ENCODE data around the gene PTGFRN. TPM values are rescaled to one million over a fixed set of nuclear protein-coding genes. Genes with fewer than 3 reads are reported as not detected.

The PTGFRN gene
- total and polyA plus RNA-seq, 4 donors, result 5.4 to 12.6 (median 7.2) TPM

GRCh38 chr1:116997066-116997465, 87.3 kb downstream of the PTGFRN start:
- Histone ChIP-seq H3K27ac (ENCODE audit: low read depth in 1 of 2, low read length in 2 of 2) (no peak overlapping the region), H3K9me3 (ENCODE audit: control insufficient read depth in 4 of 4, low read length in 3 of 4) (no peaks in the 10 kb centered on the region), H3K9ac (ENCODE audit: low read depth in 1 of 2, low read length in 2 of 2) (no peak overlapping the region), H3K4me3 (ENCODE audit: low read depth in 1 of 3, low read length in 3 of 3) (no peak overlapping the region), H3K4me1 (ENCODE audit: control insufficient read depth in 4 of 4, insufficient read depth in 4 of 4, low read length in 3 of 4) (no peaks in the 10 kb centered on the region), H3K27me3 (ENCODE audit: control insufficient read depth in 4 of 4, insufficient read depth in 4 of 4, low read length in 3 of 4) (no peaks in the 10 kb centered on the region), H3K36me3 (ENCODE audit: control insufficient read depth in 4 of 4, insufficient read depth in 3 of 4, low read depth in 1 of 4, low read length in 3 of 4) (no peaks in the 10 kb centered on the region)
- DNase-seq (ENCODE audit: low spot score), result no peak
- WGBS, result 90% methylated on average over 1 of the region's 1 CpG
- TF ChIP-seq HNF4A (conservative IDR thresholded peaks at IDR 0.05) (no peak), FOXA1 (IDR thresholded peaks at IDR 0.05) (no peak), GABPA (IDR thresholded peaks at IDR 0.05 in 1 of 2, conservative IDR thresholded peaks at IDR 0.05 in 1 of 2) (no peak), RAD21 (IDR thresholded peaks at IDR 0.05) (no peak), JUND (IDR thresholded peaks at IDR 0.05) (no peak), FOXA2 (IDR thresholded peaks at IDR 0.05) (no peak), TAF1 (conservative IDR thresholded peaks at IDR 0.05) (no peak), REST (IDR thresholded peaks at IDR 0.05) (no peak), HNF4G (IDR thresholded peaks at IDR 0.05) (no peak), EGR1 (IDR thresholded peaks at IDR 0.05; ENCODE audit: low read depth in 2 of 2) (no peak), YY1 (IDR thresholded peaks at IDR 0.05) (no peak), NR2F2 (IDR thresholded peaks at IDR 0.05) (no peak), RXRA (IDR thresholded peaks at IDR 0.05) (no peak), SP1 (IDR thresholded peaks at IDR 0.05) (no peak)
- TF ChIP-seq, protein P1, sequence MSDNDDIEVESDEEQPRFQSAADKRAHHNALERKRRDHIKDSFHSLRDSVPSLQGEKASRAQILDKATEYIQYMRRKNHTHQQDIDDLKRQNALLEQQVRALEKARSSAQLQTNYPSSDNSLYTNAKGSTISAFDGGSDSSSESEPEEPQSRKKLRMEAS (IDR thresholded peaks at IDR 0.05), result no peak
- TF ChIP-seq, protein P2, sequence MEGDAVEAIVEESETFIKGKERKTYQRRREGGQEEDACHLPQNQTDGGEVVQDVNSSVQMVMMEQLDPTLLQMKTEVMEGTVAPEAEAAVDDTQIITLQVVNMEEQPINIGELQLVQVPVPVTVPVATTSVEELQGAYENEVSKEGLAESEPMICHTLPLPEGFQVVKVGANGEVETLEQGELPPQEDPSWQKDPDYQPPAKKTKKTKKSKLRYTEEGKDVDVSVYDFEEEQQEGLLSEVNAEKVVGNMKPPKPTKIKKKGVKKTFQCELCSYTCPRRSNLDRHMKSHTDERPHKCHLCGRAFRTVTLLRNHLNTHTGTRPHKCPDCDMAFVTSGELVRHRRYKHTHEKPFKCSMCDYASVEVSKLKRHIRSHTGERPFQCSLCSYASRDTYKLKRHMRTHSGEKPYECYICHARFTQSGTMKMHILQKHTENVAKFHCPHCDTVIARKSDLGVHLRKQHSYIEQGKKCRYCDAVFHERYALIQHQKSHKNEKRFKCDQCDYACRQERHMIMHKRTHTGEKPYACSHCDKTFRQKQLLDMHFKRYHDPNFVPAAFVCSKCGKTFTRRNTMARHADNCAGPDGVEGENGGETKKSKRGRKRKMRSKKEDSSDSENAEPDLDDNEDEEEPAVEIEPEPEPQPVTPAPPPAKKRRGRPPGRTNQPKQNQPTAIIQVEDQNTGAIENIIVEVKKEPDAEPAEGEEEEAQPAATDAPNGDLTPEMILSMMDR (IDR thresholded peaks at IDR 0.05; ENCODE audit: low read depth, low read length, missing input control), result no peak
- TF ChIP-seq, protein P3, sequence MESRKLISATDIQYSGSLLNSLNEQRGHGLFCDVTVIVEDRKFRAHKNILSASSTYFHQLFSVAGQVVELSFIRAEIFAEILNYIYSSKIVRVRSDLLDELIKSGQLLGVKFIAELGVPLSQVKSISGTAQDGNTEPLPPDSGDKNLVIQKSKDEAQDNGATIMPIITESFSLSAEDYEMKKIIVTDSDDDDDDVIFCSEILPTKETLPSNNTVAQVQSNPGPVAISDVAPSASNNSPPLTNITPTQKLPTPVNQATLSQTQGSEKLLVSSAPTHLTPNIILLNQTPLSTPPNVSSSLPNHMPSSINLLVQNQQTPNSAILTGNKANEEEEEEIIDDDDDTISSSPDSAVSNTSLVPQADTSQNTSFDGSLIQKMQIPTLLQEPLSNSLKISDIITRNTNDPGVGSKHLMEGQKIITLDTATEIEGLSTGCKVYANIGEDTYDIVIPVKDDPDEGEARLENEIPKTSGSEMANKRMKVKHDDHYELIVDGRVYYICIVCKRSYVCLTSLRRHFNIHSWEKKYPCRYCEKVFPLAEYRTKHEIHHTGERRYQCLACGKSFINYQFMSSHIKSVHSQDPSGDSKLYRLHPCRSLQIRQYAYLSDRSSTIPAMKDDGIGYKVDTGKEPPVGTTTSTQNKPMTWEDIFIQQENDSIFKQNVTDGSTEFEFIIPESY (IDR thresholded peaks at IDR 0.05), result no peak

DNA sequence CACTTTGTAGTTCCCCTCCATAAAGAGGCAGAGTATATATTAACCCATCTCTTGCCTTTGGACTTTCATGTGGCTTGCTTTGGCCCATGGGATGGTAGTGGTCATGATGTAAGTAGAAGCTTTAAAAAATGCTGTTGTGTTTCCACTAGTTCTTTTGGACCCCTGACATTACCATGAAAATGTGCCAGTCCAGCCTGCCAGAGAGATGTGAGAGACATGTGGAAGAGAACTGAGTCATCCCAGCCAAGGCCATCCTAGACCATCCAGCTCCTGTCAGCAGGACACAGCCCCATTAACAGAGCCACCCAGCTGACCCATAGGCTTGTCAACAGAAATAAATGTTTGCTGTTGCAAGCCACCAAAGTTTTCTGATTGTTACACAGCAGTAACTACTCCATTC, 87.9 kb downstream of the PTGFRN start:
- Histone ChIP-seq H3K36me3 (ENCODE audit: control insufficient read depth in 4 of 4, insufficient read depth in 3 of 4, low read depth in 1 of 4, low read length in 3 of 4) (no peaks in the 10 kb centered on the region), H3K9me3 (ENCODE audit: control insufficient read depth in 4 of 4, low read length in 3 of 4) (no peaks in the 10 kb centered on the region), H3K27me3 (ENCODE audit: control insufficient read depth in 4 of 4, insufficient read depth in 4 of 4, low read length in 3 of 4) (no peaks in the 10 kb centered on the region), H3K4me3 (ENCODE audit: low read depth in 1 of 3, low read length in 3 of 3) (no peak overlapping the region), H3K9ac (ENCODE audit: low read depth in 1 of 2, low read length in 2 of 2) (no peak overlapping the region), H3K27ac (ENCODE audit: low read depth in 1 of 2, low read length in 2 of 2) (no peak overlapping the region), H3K4me1 (ENCODE audit: control insufficient read depth in 4 of 4, insufficient read depth in 4 of 4, low read length in 3 of 4) (no peaks in the 10 kb centered on the region)
- DNase-seq (ENCODE audit: low spot score), result no peak
- TF ChIP-seq FOXA1 (IDR thresholded peaks at IDR 0.05), result no peak
- TF ChIP-seq REST (IDR thresholded peaks at IDR 0.05), result no peak
- no peak for TF ChIP-seq HNF4A (conservative IDR thresholded peaks at IDR 0.05)
- TF ChIP-seq, protein P1 (IDR thresholded peaks at IDR 0.05), result no peak
- TF ChIP-seq NR2F2 (IDR thresholded peaks at IDR 0.05), result no peak
- no peak for TF ChIP-seq YY1 (IDR thresholded peaks at IDR 0.05)
- no peak for TF ChIP-seq FOXA2 (IDR thresholded peaks at IDR 0.05)
- no peak for TF ChIP-seq GABPA (IDR thresholded peaks at IDR 0.05 in 1 of 2, conservative IDR thresholded peaks at IDR 0.05 in 1 of 2)
- TF ChIP-seq HNF4G (IDR thresholded peaks at IDR 0.05), result no peak
- TF ChIP-seq, protein P3 (IDR thresholded peaks at IDR 0.05), result no peak
- no peak for TF ChIP-seq TAF1 (conservative IDR thresholded peaks at IDR 0.05)
- TF ChIP-seq, protein P4, sequence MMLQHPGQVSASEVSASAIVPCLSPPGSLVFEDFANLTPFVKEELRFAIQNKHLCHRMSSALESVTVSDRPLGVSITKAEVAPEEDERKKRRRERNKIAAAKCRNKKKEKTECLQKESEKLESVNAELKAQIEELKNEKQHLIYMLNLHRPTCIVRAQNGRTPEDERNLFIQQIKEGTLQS (IDR thresholded peaks at IDR 0.05), result no peak
- TF ChIP-seq RXRA (IDR thresholded peaks at IDR 0.05), result no peak
